Measurements from ENCODE around the gene STK24.

- TF ChIP-seq, protein P1, sequence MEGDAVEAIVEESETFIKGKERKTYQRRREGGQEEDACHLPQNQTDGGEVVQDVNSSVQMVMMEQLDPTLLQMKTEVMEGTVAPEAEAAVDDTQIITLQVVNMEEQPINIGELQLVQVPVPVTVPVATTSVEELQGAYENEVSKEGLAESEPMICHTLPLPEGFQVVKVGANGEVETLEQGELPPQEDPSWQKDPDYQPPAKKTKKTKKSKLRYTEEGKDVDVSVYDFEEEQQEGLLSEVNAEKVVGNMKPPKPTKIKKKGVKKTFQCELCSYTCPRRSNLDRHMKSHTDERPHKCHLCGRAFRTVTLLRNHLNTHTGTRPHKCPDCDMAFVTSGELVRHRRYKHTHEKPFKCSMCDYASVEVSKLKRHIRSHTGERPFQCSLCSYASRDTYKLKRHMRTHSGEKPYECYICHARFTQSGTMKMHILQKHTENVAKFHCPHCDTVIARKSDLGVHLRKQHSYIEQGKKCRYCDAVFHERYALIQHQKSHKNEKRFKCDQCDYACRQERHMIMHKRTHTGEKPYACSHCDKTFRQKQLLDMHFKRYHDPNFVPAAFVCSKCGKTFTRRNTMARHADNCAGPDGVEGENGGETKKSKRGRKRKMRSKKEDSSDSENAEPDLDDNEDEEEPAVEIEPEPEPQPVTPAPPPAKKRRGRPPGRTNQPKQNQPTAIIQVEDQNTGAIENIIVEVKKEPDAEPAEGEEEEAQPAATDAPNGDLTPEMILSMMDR (IDR thresholded peaks at IDR 0.05; ENCODE audit: low read depth, low read length, poor library complexity, severe bottlenecking) = no peak
- no peak for TF ChIP-seq EZH2phosphoT487 (IDR thresholded peaks at IDR 0.05; ENCODE audit: borderline replicate concordance, low read length)
Observed at GRCh38 chr13:98434060-98434459, 142.8 kb downstream of the STK24 start.
